Measurements from ENCODE around the gene FSD1.

DNA sequence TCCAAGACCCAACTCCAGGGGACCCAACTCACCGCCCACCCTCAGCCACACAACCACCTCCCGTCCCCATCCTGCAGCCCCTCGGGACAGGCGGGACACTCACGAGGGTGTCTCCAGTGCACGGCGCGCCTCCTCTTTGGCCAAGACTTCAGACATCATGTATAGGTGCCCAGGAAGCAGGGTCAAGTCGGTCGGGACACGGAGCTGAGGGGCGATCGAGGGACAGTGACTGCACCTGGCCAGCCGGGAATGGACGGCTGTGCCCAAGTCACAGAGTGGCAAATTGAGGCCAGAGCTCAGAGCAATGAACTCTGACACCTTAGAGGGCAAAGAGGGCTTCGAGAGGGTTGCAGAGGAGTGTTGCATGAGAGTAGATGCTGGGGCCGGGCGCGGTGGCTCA lies 25.5 kb downstream of the FSD1 start:
- TF ChIP-seq, protein P1, sequence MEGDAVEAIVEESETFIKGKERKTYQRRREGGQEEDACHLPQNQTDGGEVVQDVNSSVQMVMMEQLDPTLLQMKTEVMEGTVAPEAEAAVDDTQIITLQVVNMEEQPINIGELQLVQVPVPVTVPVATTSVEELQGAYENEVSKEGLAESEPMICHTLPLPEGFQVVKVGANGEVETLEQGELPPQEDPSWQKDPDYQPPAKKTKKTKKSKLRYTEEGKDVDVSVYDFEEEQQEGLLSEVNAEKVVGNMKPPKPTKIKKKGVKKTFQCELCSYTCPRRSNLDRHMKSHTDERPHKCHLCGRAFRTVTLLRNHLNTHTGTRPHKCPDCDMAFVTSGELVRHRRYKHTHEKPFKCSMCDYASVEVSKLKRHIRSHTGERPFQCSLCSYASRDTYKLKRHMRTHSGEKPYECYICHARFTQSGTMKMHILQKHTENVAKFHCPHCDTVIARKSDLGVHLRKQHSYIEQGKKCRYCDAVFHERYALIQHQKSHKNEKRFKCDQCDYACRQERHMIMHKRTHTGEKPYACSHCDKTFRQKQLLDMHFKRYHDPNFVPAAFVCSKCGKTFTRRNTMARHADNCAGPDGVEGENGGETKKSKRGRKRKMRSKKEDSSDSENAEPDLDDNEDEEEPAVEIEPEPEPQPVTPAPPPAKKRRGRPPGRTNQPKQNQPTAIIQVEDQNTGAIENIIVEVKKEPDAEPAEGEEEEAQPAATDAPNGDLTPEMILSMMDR (IDR thresholded peaks at IDR 0.05), result no peak
- no peak for TF ChIP-seq POLR2AphosphoS5 (IDR thresholded peaks at IDR 0.05)
- TF ChIP-seq POLR2A (IDR thresholded peaks at IDR 0.05), result no peak
- no peak for TF ChIP-seq EP300 (IDR thresholded peaks at IDR 0.05)
